Neural cell (in vitro differentiated cells): ENCODE data around the gene EML6. TPM values are rescaled to one million over a fixed set of nuclear protein-coding genes. Genes with fewer than 3 reads are reported as not detected.

ENCODE experiments used
- H2AFZ ChIP-seq: fragments of 200-600, 300-800 bp; sonication (generic), shearing (Covaris generic); 2 replicates; pipeline ENCODE4 v1.6.0; 2014; ENCODE audit warnings: low read depth, mild to moderate bottlenecking, antibody characterized with exemption, low read length, moderate library complexity
- H3F3A ChIP-seq: fragments of 200-600 bp; shearing (Covaris generic); 2 replicates; pipeline ENCODE4 v1.6.1; 2016; ENCODE audit warnings: mild to moderate bottlenecking, moderate library complexity, mixed read lengths, antibody characterized with exemption, low read length; ENCODE audit not compliant: insufficient read depth, poor library complexity, severe bottlenecking
- H3K27ac ChIP-seq: fragments of 200-600, 300-800 bp; sonication (generic), shearing (Covaris generic); 2 replicates; pipeline ENCODE4 v1.5.1; 2014; ENCODE audit warnings: mild to moderate bottlenecking, low read length, moderate library complexity
- H3K27me3 ChIP-seq: fragments of 300-800, 200-600 bp; sonication (generic), shearing (Covaris generic); 2 replicates; pipeline ENCODE4 v1.6.0; 2014; ENCODE audit warnings: mild to moderate bottlenecking, low read depth, low read length, moderate library complexity; ENCODE audit not compliant: insufficient read depth
- H3K36me3 ChIP-seq: fragments of 300-800, 200-600 bp; sonication (generic), shearing (Covaris generic); 2 replicates; pipeline ENCODE4 v1.5.1; 2014; ENCODE audit warnings: mild to moderate bottlenecking, antibody characterized with exemption, low read length, moderate library complexity; ENCODE audit not compliant: insufficient read depth
- H3K4me2 ChIP-seq: fragments of 300-800, 200-600 bp; sonication (generic), shearing (Covaris generic); 2 replicates; pipeline ENCODE4 v1.6.0; 2014; ENCODE audit warnings: mild to moderate bottlenecking, low read length
- H3K4me3 ChIP-seq: fragments of 300-800, 200-600 bp; sonication (generic), shearing (Covaris generic); 2 replicates; pipeline ENCODE4 v1.5.1; 2014; ENCODE audit warnings: mild to moderate bottlenecking, low read length, moderate library complexity
- H3K79me2 ChIP-seq: fragments of 200-600 bp; shearing (Covaris generic); replicated peaks from 2 replicates; pipeline ENCODE4 v1.6.0; 2014; ENCODE audit warnings: mild to moderate bottlenecking, low read length, moderate library complexity; ENCODE audit not compliant: insufficient read depth
- H3K9ac ChIP-seq: fragments of 300-800, 200-600 bp; sonication (generic), shearing (Covaris generic); 2 replicates; pipeline ENCODE4 v1.6.1; 2016; ENCODE audit warnings: mild to moderate bottlenecking, low read length, mixed read lengths
- H3K9me2 ChIP-seq: fragments of 200-600 bp; shearing (Covaris generic); 2 replicates; pipeline ENCODE4 v1.6.1; 2016; ENCODE audit warnings: mild to moderate bottlenecking, low read length, mixed read lengths; ENCODE audit not compliant: insufficient read depth
- H3K9me3 ChIP-seq: fragments of 200-600, 300-800 bp; sonication (generic), shearing (Covaris generic); 2 replicates; pipeline ENCODE4 v1.6.1; 2016; ENCODE audit warnings: mild to moderate bottlenecking, mixed run types, low read length, moderate library complexity, mixed read lengths
- H4K20me1 ChIP-seq: fragments of 200-600 bp; shearing (Covaris generic); 2 replicates; pipeline ENCODE4 v1.6.1; 2016; ENCODE audit warnings: mild to moderate bottlenecking, mixed run types; ENCODE audit not compliant: insufficient read depth
- EP300 ChIP-seq: fragments of 450-650 bp; conservative IDR thresholded peaks from 2 replicates; pipeline ENCODE4 v1.6.1; 2014; ENCODE audit warnings: antibody characterized with exemption, mild to moderate bottlenecking, moderate library complexity; ENCODE audit not compliant: poor library complexity, severe bottlenecking
- EZH2 ChIP-seq: fragments of 200-600, 300-800 bp; shearing (Covaris generic), sonication (generic); IDR thresholded peaks from 2 replicates; pipeline ENCODE4 v1.6.1; 2014; ENCODE audit warnings: antibody characterized with exemption, low read length, borderline replicate concordance, mild to moderate bottlenecking; ENCODE audit not compliant: insufficient read depth, poor library complexity, severe bottlenecking
- MXI1 ChIP-seq: fragments of 450-650 bp; conservative IDR thresholded peaks from 2 replicates; pipeline ENCODE4 v1.6.1; 2014; ENCODE audit warnings: antibody characterized with exemption, mild to moderate bottlenecking; ENCODE audit not compliant: poor library complexity, severe bottlenecking
- POLR2AphosphoS5 ChIP-seq: IDR thresholded peaks from 2 replicates; pipeline ENCODE4 v1.6.1; 2012
- RAD21 ChIP-seq: fragments of 450-650 bp; conservative IDR thresholded peaks from 2 replicates; pipeline ENCODE4 v1.6.1; 2014; ENCODE audit warnings: antibody characterized with exemption, mild to moderate bottlenecking, moderate library complexity
- SMC3 ChIP-seq: fragments of 450-650 bp; conservative IDR thresholded peaks from 2 replicates; pipeline ENCODE4 v1.6.1; 2014; ENCODE audit warnings: antibody characterized with exemption, mild to moderate bottlenecking, moderate library complexity; ENCODE audit not compliant: poor library complexity
- TAF1 ChIP-seq: IDR thresholded peaks from 2 replicates; pipeline ENCODE4 v1.6.1; 2012; ENCODE audit warnings: low read depth
- polyA plus RNA-seq: library from polyadenylated mRNA; depleted of rRNA; stranded (reverse); fragments of >200 nt; gene quantifications from 2 replicates; pipeline ENCODE4 v1.2.3, GENCODE V29; 2014
- TF ChIP-seq, protein P1 (sequence below): fragments of 450-650 bp; IDR thresholded peaks from 2 replicates; pipeline ENCODE4 v1.5.1; 2014; ENCODE audit warnings: antibody characterized with exemption, mild to moderate bottlenecking, moderate library complexity; ENCODE audit not compliant: poor library complexity, severe bottlenecking
- TF ChIP-seq, protein P2 (sequence below): IDR thresholded peaks from 2 replicates; pipeline ENCODE4 v1.6.1; 2012; ENCODE audit warnings: borderline replicate concordance

Gene EML6
- polyA plus RNA-seq, 1 donor from 2014 or later, result 13.4 TPM

DNA sequence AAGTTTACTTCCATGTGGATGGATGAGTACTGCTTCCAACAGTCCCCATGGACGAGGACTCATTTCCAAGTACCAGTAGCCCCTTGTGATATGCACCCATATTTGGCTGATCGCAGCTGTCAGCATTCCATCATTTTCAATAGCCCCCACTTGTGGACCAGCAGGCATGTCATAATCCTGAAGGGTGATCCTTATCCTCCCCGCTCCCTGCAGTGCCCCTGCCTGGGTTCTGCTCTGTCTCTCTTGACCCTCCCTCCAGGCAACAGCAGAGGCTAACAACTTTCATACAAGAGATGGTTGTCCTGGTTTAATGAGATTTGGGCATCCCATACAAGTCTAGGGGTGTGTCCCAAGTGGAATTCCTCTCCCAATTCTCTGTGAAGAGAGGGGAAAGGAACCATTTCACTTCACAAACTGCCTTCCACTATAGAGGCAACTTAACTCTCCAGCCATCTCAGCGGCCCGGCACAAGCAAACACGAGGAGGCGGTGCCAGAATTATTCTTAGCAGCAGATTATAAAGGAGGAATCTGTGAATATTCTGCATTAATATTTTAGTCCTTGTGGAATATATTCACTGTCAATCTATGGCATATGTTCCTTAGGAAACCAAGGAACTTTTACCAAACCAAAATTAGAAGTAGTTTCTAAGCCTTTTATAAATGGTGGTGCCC lies 216.1 kb downstream of the EML6 start:
- Histone ChIP-seq H3K4me3 (no peak overlapping the region), H3K4me2 (no peak overlapping the region), H3F3A (no peaks in the 10 kb centered on the region), H2AFZ (no peak overlapping the region), H3K27ac (no peak overlapping the region), H3K9me2 (no peaks in the 10 kb centered on the region), H3K9ac (no peak overlapping the region), H3K9me3 (peaks cover 6% of the 10 kb centered on the region), H3K79me2 (no peaks in the 10 kb centered on the region), H3K27me3 (no peaks in the 10 kb centered on the region), H4K20me1 (no peaks in the 10 kb centered on the region), H3K36me3 (no peaks in the 10 kb centered on the region)
- TF ChIP-seq POLR2AphosphoS5, result no peak

DNA sequence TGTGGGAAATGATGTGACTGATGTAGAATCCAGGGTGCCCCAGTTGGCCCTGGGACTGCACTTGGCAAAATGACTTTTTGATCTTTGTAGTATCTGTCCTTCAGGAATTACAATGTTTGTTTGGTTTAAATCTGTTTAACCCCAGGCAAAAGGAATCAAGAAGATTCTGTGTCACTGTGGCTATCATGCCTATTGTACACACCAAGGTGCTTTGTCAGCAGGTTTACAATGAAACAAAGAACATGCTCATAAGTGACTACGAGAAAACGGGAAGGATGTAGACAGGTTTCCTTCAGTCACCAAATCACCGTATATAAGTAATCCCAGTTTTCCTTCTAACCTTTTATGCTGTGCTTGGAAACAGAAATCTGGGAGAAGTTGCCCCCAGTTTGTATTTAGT lies 217.3 kb downstream of the EML6 start:
- Histone ChIP-seq H3F3A (no peaks in the 10 kb centered on the region), H4K20me1 (no peaks in the 10 kb centered on the region), H3K27ac (no peak overlapping the region), H3K4me3 (no peak overlapping the region), H3K4me2 (no peak overlapping the region), H3K27me3 (no peaks in the 10 kb centered on the region), H2AFZ (no peak overlapping the region), H3K79me2 (no peaks in the 10 kb centered on the region), H3K9me3 (peaks cover 6% of the 10 kb centered on the region), H3K36me3 (no peaks in the 10 kb centered on the region), H3K9ac (no peak overlapping the region), H3K9me2 (no peaks in the 10 kb centered on the region)
- no peak for TF ChIP-seq RAD21
- no peak for TF ChIP-seq POLR2AphosphoS5
- TF ChIP-seq EP300, result no peak
- TF ChIP-seq EZH2, result no peak
- TF ChIP-seq, protein P1, sequence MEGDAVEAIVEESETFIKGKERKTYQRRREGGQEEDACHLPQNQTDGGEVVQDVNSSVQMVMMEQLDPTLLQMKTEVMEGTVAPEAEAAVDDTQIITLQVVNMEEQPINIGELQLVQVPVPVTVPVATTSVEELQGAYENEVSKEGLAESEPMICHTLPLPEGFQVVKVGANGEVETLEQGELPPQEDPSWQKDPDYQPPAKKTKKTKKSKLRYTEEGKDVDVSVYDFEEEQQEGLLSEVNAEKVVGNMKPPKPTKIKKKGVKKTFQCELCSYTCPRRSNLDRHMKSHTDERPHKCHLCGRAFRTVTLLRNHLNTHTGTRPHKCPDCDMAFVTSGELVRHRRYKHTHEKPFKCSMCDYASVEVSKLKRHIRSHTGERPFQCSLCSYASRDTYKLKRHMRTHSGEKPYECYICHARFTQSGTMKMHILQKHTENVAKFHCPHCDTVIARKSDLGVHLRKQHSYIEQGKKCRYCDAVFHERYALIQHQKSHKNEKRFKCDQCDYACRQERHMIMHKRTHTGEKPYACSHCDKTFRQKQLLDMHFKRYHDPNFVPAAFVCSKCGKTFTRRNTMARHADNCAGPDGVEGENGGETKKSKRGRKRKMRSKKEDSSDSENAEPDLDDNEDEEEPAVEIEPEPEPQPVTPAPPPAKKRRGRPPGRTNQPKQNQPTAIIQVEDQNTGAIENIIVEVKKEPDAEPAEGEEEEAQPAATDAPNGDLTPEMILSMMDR, result no peak
- TF ChIP-seq MXI1, result no peak
- TF ChIP-seq TAF1, result no peak
- TF ChIP-seq SMC3, result no peak
- TF ChIP-seq, protein P2, sequence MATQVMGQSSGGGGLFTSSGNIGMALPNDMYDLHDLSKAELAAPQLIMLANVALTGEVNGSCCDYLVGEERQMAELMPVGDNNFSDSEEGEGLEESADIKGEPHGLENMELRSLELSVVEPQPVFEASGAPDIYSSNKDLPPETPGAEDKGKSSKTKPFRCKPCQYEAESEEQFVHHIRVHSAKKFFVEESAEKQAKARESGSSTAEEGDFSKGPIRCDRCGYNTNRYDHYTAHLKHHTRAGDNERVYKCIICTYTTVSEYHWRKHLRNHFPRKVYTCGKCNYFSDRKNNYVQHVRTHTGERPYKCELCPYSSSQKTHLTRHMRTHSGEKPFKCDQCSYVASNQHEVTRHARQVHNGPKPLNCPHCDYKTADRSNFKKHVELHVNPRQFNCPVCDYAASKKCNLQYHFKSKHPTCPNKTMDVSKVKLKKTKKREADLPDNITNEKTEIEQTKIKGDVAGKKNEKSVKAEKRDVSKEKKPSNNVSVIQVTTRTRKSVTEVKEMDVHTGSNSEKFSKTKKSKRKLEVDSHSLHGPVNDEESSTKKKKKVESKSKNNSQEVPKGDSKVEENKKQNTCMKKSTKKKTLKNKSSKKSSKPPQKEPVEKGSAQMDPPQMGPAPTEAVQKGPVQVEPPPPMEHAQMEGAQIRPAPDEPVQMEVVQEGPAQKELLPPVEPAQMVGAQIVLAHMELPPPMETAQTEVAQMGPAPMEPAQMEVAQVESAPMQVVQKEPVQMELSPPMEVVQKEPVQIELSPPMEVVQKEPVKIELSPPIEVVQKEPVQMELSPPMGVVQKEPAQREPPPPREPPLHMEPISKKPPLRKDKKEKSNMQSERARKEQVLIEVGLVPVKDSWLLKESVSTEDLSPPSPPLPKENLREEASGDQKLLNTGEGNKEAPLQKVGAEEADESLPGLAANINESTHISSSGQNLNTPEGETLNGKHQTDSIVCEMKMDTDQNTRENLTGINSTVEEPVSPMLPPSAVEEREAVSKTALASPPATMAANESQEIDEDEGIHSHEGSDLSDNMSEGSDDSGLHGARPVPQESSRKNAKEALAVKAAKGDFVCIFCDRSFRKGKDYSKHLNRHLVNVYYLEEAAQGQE, result no peak
